GM18508 (cell line): Measurements from ENCODE around the gene MPV17L.
"Not testable (repeated sequence)": the region's sequence is repeated elsewhere in the genome, so short reads cannot be mapped to it uniquely, and the experiment has no call there.

Experiments
- ATAC-seq: cut with Tn5 transposase; IDR thresholded peaks from one replicate; pipeline ENCODE4 v1.9.1; 2021; ENCODE audit warnings: moderate number of reproducible peaks; ENCODE audit not compliant: insufficient read depth, unreplicated experiment

Gene MPV17L

GRCh38 chr16:15395631-15396508 lies at the start of gene MPV17L:
TSS of gene MPV17L (plus strand) at chr16:15395754. CDS start at chr16:15395898, 144 bp downstream.
- not testable (repeated sequence) for ATAC-seq

DNA sequence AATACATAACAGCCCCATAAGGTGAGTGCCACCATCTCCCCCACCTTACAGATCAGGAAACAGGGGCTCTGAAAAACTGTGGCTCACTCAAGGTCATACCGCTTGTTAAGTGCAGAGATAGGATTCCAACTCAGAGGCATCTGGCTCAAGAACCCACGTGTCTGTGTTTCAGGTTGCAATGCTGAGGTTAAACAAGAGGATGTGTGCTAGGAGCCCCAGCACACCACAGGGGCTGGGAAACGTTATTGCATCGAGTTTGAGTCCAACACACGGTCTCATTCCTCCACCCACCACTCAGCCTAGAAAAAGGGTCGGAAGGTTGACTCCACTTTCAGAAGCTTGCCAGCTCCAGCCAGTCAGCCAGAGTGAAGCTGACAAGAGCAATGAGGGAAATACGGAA lies 46.8 kb upstream of the MPV17L start:
- not testable (repeated sequence) for ATAC-seq

DNA sequence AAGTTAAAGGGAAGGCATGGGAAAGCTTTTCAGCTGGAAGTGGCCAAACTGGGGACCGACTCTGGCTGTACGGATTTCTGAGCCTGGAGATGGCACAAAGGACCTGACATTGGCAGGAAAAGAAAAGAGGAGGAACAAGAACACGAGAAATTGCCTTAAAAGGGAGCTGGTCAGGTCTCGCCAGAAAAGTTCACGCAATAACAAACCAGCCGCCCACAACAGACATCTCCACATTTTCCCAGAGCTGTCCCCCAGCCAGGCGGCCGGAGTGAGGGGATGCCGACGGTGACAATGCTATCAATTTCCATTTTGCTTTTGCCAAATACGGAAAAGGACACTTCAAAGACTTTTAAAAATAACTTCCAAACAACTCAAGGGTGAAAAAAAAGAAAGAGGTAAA lies 44.3 kb upstream of the MPV17L start:
- not testable (repeated sequence) for ATAC-seq

GRCh38 chr16:15351745-15352144 lies 43.8 kb upstream of the MPV17L start:
- not testable (repeated sequence) for ATAC-seq

DNA sequence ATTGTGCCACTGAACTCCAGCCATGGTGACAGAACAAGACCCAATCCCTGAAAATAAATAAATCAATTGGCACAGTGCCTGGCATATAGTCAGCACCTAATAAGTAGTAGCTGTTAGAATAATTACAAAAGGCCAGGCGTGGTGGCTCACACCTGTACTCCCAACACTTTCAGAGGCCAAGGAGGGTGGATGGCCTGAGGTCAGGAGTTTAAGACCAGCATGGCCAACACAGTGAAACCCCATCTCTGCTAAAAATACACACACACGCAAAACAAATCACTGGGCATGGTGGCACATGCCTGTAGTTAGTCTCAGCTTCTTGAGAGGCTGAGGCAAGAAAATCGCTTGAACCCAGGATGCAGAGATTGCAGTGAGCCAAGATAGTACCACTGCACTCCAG lies 42.7 kb upstream of the MPV17L start:
- ATAC-seq = not testable (repeated sequence)

GRCh38 chr16:15354846-15355245 lies 40.7 kb upstream of the MPV17L start:
- ATAC-seq = not testable (repeated sequence)

GRCh38 chr16:15357495-15357894 lies 38.1 kb upstream of the MPV17L start:
- ATAC-seq = not testable (repeated sequence)

- not testable (repeated sequence) for ATAC-seq
These were observed 17.4 kb upstream of the MPV17L start, which contains the start of gene NPIPA5 for GRCh38 chr16:15378194-15378593. TSS of gene NPIPA5 (minus strand) at chr16:15378294. CDS start at chr16:15378294, 0 bp downstream.

- not testable (repeated sequence) for ATAC-seq
These were observed 12.7 kb upstream of the MPV17L start for GRCh38 chr16:15382810-15383209.

GRCh38 chr16:15388060-15388459 lies 7.5 kb upstream of the MPV17L start:
- ATAC-seq = not testable (repeated sequence)

DNA sequence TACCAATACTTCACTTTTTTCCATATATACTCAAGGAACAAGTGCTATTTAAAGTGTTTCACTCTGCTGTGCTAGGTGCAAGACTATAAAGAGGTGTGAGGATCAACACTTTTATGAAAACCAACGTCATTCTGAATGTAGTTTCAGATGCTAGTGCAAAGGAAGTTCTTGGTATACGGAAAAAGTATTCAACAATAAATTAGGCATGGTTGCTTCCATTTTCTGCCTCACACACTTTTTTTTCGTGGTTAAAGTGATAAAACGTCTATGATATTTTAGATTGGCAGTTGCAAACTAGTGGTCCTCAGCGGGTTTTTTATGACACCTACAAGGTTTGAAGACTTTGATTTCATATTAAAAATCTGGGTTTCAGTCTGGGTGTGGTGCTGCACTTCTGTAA lies 5.6 kb upstream of the MPV17L start:
- ATAC-seq = not testable (repeated sequence)

DNA sequence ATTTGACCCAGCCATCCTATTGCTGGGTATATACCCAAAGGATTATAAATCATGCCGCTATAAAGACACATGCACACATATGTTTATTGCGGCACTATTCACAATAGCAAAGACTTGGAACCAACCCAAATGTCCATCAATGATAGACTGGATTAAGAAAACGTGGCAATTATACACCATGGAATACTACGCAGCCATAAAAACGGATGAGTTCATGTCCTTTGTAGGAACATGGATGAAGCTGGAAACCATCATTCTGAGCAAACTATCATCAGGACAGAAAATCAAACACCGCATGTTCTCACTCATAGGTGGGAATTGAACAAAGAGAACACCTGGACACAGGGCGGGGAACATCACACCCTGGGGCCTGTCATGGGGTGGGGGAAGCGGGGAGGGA lies 2.5 kb upstream of the MPV17L start:
- not testable (repeated sequence) for ATAC-seq

DNA sequence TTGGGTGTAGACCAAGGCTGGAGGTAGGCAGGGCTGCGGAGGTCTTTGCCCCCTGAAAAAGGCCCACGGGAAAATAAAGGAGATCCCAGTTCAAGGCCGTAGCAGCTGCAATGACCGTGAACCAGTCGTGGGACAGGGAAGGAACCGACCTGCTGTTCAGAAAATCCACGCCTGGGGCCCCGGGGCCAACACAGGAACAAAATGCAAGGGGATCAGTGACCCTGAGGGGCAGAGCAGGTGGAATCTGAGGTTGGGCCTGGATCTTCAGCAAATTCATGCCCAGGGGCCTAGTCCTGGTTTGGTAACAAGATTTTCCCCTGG lies 915 bp downstream of the MPV17L start:
- not testable (repeated sequence) for ATAC-seq

GRCh38 chr16:15396948-15397594 lies 1.5 kb downstream of the MPV17L start:
- no peak for ATAC-seq

- no peak for ATAC-seq
These were observed 3.2 kb downstream of the MPV17L start for GRCh38 chr16:15398618-15399316.

GRCh38 chr16:15399317-15399716 lies 3.8 kb downstream of the MPV17L start:
- ATAC-seq = no peak

GRCh38 chr16:15400314-15400713 lies 4.8 kb downstream of the MPV17L start:
- ATAC-seq = not testable (repeated sequence)

- no peak for ATAC-seq
These were observed 6.4 kb downstream of the MPV17L start for GRCh38 chr16:15401972-15402371.

DNA sequence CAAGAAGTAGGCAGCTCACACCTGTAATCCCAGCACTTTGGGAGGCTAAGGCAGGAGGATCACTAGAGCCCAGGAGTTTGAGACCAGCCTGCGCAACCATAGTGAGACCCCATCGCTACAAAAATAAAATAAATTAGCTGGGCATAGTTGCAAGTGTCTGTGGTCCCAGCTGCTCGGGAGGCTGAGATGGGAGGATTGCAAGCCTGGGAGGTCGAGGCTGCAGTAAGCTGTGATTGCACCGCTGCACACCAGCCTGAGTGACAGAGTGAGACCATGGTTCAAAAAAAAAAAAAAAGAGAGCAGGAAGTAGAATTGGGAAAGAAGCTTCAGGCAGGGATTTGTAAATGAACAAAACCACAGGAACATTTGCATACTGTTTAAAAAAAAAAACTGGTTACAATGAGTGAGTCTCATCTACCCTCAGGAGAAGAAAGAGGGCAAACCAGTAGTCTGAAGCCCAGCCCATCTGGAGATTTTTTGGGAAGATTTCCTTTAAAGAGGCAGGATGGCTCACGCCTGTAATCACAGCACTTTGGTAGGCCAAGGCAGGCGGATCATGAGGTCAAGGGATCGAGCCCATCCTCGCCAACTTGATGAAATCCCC lies 7.9 kb downstream of the MPV17L start:
- no peak for ATAC-seq

- not testable (repeated sequence) for ATAC-seq
These were observed 8.5 kb downstream of the MPV17L start for GRCh38 chr16:15404091-15404490.
